Hematopoietic multipotent progenitor cell treated with erythropoietin and hydrocortisone succinate and interleukin-3 and kit ligand, for 8 days (in vitro differentiated cells): ENCODE results near the gene BUB3.

Source experiments
- DNase-seq: peaks from one replicate; pipeline ENCODE4 v3.0.0-alpha.2; 2015

The BUB3 gene

DNA sequence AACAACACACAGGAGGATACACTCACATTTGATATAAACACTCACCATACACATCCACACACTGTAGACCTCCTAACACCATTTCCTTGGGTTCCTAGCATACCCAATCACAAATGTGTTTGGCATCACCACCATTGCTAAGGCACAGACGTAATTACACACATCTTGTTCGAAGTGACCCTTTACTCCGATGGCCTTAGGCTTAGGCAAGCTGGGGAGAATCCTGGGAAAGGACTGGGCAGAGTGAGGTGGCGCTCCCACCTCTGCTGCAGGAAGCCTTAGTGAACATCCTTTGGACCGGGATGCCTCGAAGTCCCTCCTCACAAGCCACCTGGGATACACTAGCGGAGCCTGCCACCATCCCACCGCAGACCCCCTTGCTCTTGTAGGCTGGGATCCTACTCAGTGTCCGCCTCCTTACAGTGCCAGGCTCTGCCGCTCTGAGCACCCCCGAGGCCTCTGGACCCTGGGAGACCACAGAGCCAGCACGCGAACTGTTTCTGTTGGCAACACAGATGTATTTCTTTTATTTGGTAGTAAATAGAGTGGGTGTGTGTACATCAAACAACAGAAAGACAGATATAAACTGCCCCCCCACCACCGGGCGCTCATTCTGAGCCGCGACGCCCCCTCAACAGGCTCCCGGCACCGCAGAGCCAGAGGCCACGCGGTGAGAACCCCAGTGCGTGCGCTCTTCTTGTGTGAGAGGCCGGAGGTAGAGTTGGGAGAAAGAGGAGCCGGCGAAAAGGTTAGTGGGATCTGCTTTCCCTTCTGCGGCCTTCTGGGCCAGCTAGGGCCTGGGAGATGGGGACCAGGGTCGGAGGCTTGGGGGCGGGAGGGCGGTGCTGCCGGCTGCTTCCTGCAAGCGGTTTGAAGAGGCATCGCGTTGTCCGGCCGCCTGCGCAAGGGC is 12.2 kb upstream of the BUB3 start:
- no peak for DNase-seq

DNA sequence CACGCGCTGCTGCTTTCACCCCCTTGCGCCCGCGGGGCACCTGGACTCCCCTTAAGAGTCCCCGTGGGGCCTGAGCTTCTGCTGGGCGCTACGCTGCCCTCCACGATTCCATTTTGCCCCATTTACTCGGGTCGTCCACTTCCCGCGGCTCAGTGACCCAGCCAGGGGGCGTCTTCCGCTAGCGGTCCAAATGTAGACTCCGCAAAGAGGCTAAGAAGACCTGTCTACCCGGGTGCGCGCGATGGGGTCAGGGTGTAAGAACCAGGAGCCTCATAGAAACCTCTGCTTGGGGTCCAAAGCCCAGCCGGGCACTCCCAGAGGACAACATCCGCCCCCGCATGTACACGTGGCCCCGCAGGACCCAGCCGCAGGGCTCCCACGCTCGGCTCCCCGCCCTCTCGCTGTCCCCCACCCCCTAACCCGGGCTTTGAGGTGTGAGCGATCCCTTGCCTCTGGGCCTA is 11.5 kb upstream of the BUB3 start:
- no peak for DNase-seq

DNA sequence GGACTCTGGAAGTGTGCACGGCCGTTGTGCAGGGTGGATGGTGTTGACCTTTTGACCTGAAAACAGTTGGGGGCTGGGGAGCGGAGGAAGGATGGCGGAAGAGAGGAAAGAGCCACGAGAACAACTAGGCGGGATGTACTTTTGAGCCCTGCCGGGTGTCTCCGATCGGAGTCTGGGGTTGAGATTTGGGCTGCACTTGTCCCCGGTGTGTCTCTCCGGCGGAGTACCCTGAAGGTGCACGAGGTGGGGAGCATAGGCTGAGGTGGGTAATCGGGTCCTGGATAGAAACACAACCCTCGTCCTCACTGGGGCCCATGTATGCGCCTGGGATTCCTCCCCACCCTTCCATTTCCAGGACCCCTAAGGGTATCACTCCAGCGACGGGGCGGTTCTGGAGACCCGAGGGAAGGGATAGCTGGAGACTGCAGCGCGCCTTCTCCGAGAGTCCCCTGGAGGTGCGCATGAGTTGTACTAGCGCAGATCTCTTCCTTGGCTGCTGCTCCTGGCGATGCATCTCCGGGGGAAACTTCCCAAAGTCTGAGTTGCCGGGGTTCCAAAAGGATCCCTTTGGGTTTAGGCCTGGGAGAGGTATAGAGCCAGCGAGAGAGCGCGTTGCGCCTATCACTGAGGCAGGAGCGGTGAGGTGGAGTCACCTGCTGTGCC is 10.9 kb upstream of the BUB3 start:
- DNase-seq, result no peak

DNA sequence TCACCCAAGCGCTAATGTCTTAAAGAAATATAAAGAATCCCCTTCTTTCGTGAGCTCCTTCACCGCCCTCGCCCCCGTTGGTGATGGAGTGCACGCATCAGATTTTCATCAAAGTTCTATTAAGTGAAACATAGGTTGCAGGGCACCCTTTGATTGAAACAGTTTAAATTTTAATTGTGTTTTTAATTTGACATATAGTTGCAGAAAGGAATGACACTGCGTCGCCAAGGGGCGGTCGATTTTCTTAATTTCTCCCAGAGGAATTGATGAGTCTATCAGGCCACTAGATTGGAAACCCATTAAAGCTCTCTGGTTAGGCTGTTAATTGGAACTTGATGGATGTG is 10.4 kb upstream of the BUB3 start:
- no peak for DNase-seq

DNA sequence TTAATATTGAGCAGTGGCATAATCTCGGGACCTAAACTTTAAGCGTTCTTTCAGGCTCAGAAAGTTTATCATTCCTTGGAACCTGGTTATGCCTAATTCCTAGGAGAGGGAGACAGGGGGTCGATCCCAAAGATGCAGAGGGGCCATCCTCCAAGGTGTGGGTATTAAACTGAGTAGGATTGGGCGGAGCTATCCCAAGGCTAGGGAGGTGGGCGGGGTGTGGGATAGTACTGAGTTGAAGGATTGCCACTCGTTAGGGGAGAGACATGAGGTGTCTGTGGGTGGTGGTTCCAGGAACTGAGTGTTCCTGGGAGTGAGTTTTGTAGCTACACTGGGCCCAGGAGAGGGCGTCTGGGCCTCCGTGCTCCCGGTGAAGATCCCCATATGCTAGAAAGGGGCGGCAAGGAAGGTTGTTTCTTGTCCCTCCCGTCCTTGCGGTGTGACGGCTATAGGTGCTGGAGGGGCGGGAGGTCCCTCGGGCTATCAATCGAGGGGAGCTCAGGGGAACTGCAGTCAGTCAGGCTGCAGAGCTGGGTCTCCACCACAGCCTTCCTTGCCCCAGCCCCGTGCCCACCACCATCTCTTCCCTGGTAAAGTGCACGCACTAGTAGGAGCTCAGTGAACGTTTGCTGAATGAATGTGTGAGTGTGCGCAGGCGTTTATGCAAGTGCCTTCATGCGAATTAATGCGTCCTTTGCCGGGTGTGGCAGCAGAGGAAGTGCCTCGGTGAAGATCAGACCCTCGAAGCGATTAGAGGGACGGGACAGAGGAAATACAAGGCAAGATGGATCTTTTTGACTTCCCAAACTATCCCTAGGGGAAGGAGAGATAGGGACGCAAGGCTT is 9.3 kb upstream of the BUB3 start:
- DNase-seq, result no peak

DNA sequence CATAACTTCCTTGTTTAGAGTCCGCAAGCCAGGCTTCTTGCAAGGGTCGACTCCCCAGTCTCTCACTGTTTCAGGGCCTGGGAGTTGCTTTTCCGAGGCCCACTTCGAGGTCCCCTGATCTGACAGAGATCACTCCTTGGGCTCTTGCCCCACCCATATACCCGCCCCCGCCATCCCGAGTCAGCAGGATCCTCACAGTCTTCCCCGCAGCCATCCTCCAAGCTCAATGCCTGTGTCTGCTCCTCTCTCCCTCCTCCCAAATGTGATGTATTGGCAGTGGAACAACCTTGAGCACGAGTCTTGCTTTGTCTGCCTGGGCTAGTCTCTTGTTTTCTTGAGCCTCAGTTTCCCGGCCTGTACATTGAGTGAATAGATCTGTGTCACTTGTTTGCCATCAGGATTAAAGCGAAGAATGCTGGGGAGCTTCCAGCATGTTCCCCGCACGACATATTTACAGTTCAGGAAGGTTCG is 8.6 kb upstream of the BUB3 start:
- DNase-seq, result no peak

DNA sequence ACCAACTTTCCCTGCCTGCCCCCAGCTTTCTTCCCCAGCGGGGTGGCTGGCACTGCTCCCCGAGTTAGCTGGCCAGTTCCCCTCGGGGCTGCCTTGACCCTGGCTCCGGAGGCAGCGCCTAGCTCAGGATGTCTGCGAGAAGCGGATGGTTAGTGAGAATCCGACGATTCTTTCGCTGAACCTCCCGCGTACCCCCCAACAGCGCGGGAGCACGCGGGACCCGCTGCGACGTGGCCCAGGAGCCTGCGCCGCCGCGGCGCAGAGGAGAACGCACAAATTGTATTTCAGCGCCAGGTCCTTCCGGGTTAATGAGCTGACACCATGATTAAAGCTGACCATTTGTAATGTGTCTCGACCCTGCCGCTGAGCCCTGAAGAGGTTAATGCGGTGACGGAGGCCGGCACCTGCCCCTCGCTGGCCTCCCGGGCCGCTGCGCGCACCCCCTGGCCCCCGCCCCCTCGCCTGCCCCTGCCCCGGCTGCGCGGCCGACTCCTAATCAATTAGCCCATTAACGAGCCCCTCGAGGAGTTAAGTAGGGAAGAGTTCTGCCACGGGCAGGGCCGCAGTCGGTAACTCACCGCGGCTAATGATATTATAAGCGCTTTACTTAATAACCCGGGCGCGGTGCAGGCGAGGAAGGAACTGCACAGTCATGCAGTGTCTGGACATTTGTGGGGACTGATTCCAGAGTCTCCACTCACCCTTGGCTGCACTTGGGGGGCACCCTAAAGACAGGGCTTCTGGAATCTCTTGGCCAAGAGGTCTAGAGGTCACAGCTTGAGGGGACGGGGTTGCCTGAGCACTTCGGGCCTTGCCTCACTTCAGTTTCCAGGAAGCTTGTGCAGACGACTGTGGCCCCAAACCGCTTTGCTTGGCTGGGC is 7.9 kb upstream of the BUB3 start:
- DNase-seq, result no peak

DNA sequence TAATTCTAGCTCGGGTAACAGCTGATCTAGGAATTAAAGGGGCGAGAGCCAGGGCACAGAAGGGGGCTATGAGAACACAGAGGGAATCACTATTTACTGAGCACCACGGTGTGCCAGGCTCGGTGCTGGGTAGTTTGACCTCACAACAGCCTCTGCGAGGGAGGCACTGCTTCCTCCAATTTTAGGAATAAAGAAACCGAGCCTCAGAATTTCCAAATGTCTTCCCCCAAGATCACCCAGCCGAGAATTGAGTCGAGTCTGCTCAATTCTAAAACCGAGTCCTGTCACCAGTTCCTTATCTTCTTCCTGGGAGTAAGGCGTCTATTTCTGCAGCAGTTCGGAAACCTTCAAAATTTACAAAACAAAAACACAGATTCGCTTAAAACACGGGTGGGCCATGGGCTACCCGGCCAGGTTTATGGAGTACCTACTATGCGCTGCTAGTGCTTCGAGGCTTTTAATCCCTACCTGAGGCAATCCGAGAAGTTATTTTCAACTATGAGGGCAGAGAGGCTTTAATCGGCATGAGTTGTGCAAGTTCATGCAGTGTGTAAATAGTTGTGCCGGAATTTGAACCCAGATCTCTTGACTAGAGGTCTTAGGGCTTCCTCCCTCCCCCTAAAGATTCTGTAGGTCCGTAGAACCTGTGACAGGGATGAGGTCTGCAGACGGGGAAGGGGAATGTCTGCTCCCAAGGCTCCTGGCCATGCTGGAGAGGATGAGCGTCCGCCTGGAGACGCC is 7.1 kb upstream of the BUB3 start:
- no peak for DNase-seq

DNA sequence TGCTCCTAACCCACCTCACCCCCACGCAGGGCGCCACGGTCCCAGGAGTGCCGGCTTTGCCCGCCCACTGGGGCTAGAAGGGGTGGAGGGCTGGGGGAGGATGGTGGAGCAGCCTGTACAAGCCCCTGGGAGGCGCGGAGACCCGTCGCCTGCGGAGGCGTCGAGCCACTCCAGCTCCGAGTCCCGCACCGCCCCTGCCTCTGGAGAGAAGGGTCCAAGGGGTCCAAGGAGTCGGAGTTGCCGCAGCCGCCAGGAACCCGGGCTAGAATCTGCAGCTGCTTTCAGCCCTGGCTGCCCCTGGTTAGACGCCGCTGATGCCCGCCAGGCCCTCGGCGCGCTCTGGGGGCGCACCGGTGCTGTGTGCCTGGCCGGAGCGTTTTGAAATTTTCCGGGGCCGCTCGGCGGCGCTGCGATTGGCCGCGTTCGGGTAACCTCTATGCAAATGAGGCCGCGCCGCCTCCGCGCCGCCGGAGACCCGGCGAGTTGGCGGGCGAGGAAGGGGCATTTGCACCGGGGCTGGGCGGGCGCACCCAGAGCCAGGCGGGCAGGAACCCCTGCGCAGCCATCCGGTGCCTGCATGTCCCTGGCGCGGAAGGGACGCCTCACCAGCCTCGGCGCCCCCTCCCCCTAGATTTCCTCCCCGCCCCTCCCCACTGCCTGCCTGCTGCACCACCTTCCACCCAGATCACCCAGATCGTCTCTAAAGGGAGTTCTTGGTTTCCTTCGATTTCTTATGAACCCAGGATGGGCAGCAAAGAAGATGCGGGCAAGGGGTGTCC is 6.4 kb upstream of the BUB3 start, which contains the start of gene HMX2:
HMX2 (plus strand) TSS at position 502 of the 779 bp plus-strand sequence; CDS start at position 745, 243 bp downstream.
- no peak for DNase-seq

DNA sequence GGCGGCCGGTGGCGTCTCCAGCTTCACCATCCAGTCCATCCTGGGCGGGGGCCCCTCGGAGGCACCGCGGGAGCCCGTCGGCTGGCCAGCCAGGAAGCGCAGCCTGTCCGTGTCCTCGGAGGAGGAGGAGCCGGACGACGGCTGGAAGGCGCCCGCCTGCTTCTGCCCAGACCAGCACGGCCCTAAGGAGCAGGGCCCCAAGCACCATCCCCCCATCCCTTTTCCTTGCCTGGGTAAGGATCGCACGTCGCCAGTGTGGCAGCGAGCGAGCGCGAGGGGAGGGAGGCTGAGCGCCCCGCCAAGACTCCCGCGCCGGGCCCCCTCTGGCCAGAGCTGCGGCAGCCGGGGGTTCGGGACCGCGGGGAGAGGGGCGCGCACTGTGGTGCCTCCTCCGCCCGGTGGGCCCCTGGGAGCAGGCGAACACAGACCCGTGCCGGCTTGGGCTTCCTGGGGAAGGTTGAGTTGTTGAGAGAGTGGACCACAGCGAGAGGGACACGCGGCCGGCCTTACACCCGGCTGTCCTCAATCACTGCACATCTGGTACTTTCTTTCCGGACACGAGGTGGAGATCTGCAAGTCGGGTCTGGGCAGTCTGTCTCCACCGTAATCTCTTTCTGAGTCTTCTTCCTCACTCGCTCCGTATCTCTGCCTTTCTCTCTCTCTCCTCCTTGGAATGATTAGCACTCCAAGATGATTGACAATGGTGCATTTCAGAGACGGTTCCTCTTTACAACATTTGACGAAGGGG is 5.6 kb upstream of the BUB3 start:
- DNase-seq, result no peak

DNA sequence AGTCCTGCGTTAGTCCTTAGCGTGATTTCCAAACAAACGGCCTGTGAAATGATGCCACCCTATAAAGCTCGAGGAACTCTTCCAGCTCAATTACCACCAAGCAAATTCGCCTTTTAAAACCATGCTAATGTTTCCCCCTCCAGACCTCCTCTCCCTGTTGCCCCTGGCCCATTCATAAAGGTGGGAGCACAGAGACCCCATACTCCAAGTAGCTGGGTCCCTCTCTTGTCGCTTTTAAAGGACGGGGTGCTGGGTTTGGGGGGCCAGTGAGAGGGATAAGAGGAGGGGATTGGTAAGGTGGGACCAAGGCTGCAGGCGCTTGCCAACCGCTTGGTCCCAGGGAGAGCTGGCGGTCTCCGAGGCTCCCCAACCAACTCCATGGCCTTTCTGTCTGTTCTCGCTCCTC is 5.0 kb upstream of the BUB3 start:
- no peak for DNase-seq

DNA sequence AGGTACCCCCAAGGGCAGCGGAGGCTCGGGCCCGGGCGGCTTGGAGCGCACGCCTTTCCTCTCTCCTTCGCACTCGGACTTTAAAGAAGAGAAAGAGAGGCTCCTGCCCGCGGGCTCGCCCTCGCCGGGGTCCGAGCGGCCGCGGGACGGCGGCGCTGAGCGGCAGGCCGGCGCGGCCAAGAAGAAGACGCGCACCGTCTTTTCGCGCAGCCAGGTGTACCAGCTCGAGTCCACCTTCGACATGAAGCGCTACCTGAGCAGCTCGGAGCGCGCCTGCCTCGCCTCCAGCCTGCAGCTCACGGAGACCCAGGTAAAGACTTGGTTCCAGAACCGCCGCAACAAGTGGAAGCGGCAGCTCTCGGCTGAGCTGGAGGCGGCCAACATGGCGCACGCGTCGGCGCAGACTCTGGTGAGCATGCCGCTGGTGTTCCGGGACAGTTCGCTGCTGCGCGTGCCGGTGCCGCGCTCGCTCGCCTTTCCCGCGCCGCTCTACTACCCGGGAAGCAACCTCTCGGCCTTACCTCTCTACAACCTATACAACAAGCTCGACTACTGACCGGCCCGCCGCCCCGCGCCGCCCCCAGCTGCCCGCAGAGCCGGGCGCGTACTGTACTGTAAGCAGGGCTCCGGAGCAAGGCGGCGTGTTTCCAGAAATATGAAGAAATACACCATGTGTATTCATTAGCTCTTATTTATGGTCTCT is 4.5 kb upstream of the BUB3 start:
- no peak for DNase-seq

DNA sequence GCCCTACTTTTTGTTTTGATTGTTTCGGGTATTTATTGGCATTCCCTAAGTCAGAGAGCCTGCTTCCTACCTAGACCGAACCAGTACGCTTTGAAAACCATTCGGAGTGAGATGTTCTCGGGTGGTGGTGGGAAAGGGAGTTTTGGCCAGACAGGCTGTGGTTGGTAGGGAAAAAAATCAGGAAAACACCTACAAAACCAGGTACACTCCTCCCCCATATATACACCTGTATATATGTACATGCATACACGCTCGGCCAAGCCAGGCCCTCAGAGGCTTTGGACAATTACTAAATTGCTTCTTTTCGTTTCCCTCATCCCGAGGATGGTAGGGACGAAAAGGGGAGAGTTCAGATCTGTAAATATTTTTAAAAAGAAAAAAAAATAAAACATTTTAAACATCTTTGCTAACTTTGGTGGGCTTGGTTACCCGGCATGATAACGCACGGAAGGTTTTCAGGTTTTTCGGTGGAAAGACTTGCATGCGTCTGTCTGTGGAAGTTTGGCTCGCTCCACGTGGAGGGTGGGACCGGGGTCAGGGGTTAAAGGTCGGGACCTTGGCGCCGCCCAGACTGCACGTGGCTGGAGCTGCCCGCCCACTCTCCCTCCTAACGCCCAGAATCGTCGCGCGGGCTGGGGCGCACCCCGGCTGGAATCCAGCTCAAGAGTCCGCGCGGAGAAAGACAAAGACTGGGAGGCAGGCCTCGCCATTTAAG is 3.8 kb upstream of the BUB3 start:
- peak; percentile 49 for DNase-seq

DNA sequence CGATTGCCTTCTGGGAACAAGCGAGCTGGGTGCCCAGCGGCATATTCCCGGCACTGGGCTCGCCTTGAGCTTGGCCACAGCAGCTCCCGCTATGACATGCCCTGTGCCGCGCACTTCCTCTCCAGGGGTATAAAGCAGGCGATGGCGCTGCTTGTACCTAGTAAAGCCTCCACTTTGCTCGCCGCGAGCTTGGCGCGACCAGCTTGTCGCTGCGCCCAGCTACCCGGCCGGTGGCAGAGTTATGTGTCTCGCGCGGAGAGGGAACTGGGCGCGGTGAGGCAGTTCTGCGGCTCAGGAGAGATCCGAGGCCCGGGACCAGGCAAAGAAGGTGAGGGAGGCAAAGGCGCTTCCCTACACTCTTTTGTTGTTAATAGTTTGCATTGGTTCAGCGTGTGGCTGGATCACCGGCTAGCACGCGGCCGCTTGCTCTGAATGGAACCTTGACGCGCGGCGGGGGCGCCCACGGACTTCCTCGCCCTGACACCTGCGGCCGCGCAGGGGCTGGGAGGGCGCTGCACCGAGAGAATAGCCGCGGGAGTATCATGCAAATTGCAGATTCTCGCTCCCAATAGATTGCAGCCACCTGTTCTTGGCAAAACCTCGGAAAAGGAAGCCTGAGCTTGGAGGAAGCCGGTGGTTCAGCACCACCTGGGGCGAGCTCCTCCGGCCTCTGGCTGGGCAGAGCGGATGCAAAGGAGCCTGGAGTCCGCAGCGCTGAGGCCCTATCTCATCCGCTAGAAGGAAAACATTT is 3.0 kb upstream of the BUB3 start:
- no peak for DNase-seq

DNA sequence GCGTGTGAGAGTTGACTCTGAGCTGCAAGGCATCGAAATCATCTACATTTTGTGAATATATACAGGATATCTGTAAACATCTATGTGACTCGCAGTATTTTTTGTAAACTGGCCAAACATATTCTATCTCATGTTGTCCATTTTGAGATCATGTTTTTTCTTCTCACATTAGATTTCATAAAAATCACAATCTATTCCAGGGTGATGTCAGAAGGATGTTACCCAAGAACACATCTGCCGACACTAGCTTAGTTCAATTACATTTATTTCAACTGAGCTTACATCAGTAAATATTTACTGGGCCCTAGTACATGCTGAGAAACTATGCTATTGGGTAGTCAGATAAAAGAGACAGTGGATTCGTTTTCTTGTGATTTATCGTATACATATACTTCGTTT is 2.5 kb upstream of the BUB3 start:
- DNase-seq, result no peak

DNA sequence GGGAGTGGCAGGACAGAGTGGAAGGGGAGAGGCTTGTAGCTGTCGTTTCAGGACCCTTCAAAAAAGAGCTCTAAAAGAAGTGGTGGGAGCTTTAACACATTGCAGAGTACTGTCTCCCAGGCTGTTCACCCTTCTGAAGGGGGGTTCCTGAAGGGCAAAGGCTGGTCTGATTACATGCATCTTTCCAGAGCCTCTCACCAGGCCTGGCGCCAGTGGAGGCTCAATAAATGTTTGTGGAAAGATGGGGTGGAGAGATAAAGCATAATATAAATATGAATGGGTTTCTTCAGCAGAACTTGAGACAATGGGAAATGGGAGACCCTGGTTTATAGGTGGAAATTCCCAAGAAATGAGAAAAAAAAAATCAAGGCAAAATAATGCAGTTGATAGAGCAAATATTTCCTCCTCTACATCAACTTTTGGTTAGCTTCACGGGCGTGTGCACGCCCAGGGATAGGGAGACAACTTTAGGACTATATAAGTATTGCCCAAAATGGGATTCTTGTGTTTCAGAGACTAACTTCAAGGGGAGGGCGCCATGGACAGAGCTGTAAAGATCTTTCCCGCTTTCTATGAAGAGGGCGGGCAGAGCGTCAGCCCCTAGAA is 613 bp upstream of the BUB3 start:
- no peak for DNase-seq
